IMR-90 (cell line): Measurements from ENCODE around the gene NCOA7. TPM values are rescaled to one million over a fixed set of nuclear protein-coding genes. Genes with fewer than 3 reads are reported as not detected.
A peak's percentile ranks its signal among the peaks of the same experiment; 100 is the strongest.

Source experiments
- ATAC-seq: fragments of 200-7000 bp; cut with Tn5 transposase; 2 replicates; pipeline ENCODE4 v1.9.1; 2020; ENCODE audit warnings: low read depth, mild to moderate bottlenecking, moderate library complexity
- BruUV-seq: library from RNA; stranded (reverse); fragments of 400-500 nt; replicated peaks from 2 replicates; lab custom pipeline; 2021; lab: Mats Ljungman, UMichigan
- CTCF ChIA-PET: fragments of 300-600 bp; formaldehyde crosslinking; extraction: SDS; loops from one replicate; lab custom pipeline; 2021; ENCODE audit warnings: antibody characterized with exemption; lab: Yijun Ruan, JAX
- POLR2A ChIA-PET: fragments of 300-600 bp; sonication (Branson Sonifier 250); formaldehyde crosslinking; loops from one replicate; lab custom pipeline; 2022; ENCODE audit warnings: antibody characterized with exemption; ENCODE audit not compliant: unreplicated experiment; lab: Charles Lee
- DNase-seq: peaks from one replicate; pipeline ENCODE4 v3.0.0; 2013
- H2AFZ ChIP-seq: replicated peaks from 2 replicates; pipeline ENCODE3; 2013; ENCODE audit warnings: low read length, mild to moderate bottlenecking; ENCODE audit not compliant: poor library complexity
- H2AK5ac ChIP-seq: 2 replicates; pipeline ENCODE4 v1.6.1; 2013; ENCODE audit warnings: low read depth, low read length, inconsistent platforms
- H2AK9ac ChIP-seq: replicated peaks from 2 replicates; pipeline ENCODE3; 2013; ENCODE audit warnings: mild to moderate bottlenecking, low read depth, low read length, moderate library complexity; ENCODE audit not compliant: poor library complexity
- H2BK120ac ChIP-seq: 2 replicates; pipeline ENCODE4 v1.6.1; 2013; ENCODE audit warnings: low read depth, low read length, inconsistent platforms
- H2BK15ac ChIP-seq: 3 replicates; pipeline ENCODE4 v1.6.1; 2013; ENCODE audit warnings: low read depth, low read length, inconsistent platforms
- H2BK20ac ChIP-seq: 2 replicates; pipeline ENCODE4 v1.6.1; 2013; ENCODE audit warnings: low read depth, mild to moderate bottlenecking, inconsistent platforms, low read length, moderate library complexity
- H2BK5ac ChIP-seq: 2 replicates; pipeline ENCODE4 v1.6.1; 2013; ENCODE audit warnings: mild to moderate bottlenecking, low read depth, low read length, inconsistent platforms; ENCODE audit not compliant: poor library complexity, severe bottlenecking
- H3K14ac ChIP-seq: replicated peaks from 2 replicates; pipeline ENCODE4 v1.6.1; 2013; ENCODE audit warnings: low read depth, low read length, inconsistent platforms
- H3K18ac ChIP-seq: 2 replicates; pipeline ENCODE4 v1.6.1; 2013; ENCODE audit warnings: low read depth, low read length, control low read depth
- H3K23ac ChIP-seq: 2 replicates; pipeline ENCODE4 v1.6.1; 2013; ENCODE audit warnings: low read depth, low read length, inconsistent platforms
- H3K27ac ChIP-seq: 2 replicates; pipeline ENCODE4 v1.5.1; 2013; ENCODE audit warnings: mild to moderate bottlenecking, control low read depth, low read length; ENCODE audit not compliant: insufficient read depth
- H3K27me3 ChIP-seq: 2 replicates; pipeline ENCODE4 v1.6.1; 2013; ENCODE audit warnings: low read length; ENCODE audit not compliant: control insufficient read depth, insufficient read depth
- H3K36me3 ChIP-seq: 2 replicates; pipeline ENCODE4 v1.6.1; 2013; ENCODE audit warnings: low read length, mixed read lengths; ENCODE audit not compliant: control insufficient read depth, insufficient read depth
- H3K4ac ChIP-seq: 2 replicates; pipeline ENCODE4 v1.6.1; 2013; ENCODE audit warnings: low read depth, low read length, inconsistent platforms
- H3K4me1 ChIP-seq: 2 replicates; pipeline ENCODE4 v1.6.1; 2013; ENCODE audit warnings: low read length, mixed read lengths; ENCODE audit not compliant: control insufficient read depth, insufficient read depth
- H3K4me2 ChIP-seq: 2 replicates; pipeline ENCODE4 v1.6.1; 2013; ENCODE audit warnings: low read depth, mild to moderate bottlenecking, control low read depth, low read length, moderate library complexity
- H3K4me3 ChIP-seq: 2 replicates; pipeline ENCODE4 v1.5.1; 2013; ENCODE audit warnings: low read depth, mild to moderate bottlenecking, control low read depth, low read length, moderate library complexity; ENCODE audit not compliant: insufficient read depth
- H3K56ac ChIP-seq: 2 replicates; pipeline ENCODE4 v1.6.1; 2013; ENCODE audit warnings: low read length, inconsistent platforms; ENCODE audit not compliant: insufficient read depth; ENCODE audit errors: extremely low read depth
- H3K79me1 ChIP-seq, 2 experiments: 2 replicates each; pipeline ENCODE4 v1.6.1; 2013; ENCODE audit warnings: low read length in 2 of 2, inconsistent platforms in 1 of 2, low read depth in 1 of 2
- H3K9ac ChIP-seq: 2 replicates; pipeline ENCODE4 v1.6.1; 2013; ENCODE audit warnings: low read depth, low read length, control low read depth
- H3K9me1 ChIP-seq: 2 replicates; pipeline ENCODE4 v1.6.1; 2013; ENCODE audit warnings: low read length, inconsistent platforms; ENCODE audit not compliant: insufficient read depth
- H3K9me3 ChIP-seq: 2 replicates; pipeline ENCODE4 v1.6.1; 2013; ENCODE audit warnings: low read length; ENCODE audit not compliant: control insufficient read depth, insufficient read depth
- H4K20me1 ChIP-seq: 2 replicates; pipeline ENCODE4 v1.6.1; 2013; ENCODE audit warnings: low read length, inconsistent platforms; ENCODE audit not compliant: insufficient read depth
- H4K5ac ChIP-seq: 2 replicates; pipeline ENCODE4 v1.6.1; 2013; ENCODE audit warnings: mild to moderate bottlenecking, low read depth, low read length, control low read depth
- H4K8ac ChIP-seq, 2 experiments: 2 replicates each; pipeline ENCODE4 v1.6.1; 2013; ENCODE audit warnings: low read depth in 2 of 2, low read length in 2 of 2, control low read depth in 1 of 2, inconsistent platforms in 1 of 2
- H4K91ac ChIP-seq: 2 replicates; pipeline ENCODE4 v1.6.1; 2013; ENCODE audit warnings: low read depth, low read length, inconsistent platforms; ENCODE audit not compliant: insufficient read depth
- BHLHE40 ChIP-seq: fragments of 150-350 bp; IDR thresholded peaks from 2 replicates; pipeline ENCODE4 v1.6.1; 2016; ENCODE audit warnings: mild to moderate bottlenecking, low read depth, low read length
- MAZ ChIP-seq: IDR thresholded peaks from 2 replicates; pipeline ENCODE4 v1.6.1; 2012; ENCODE audit warnings: low read depth, mild to moderate bottlenecking, low read length, improper control_type of control experiment, moderate library complexity, borderline replicate concordance
- MXI1 ChIP-seq: IDR thresholded peaks from 2 replicates; pipeline ENCODE4 v1.6.1; 2012; ENCODE audit warnings: low read depth, mild to moderate bottlenecking, low read length, moderate library complexity, borderline replicate concordance
- POLR2A ChIP-seq: IDR thresholded peaks from 2 replicates; pipeline ENCODE4 v1.6.1; 2012; ENCODE audit warnings: mild to moderate bottlenecking, low read depth, low read length
- RAD21 ChIP-seq: IDR thresholded peaks from 2 replicates; pipeline ENCODE4 v1.6.1; 2012; ENCODE audit warnings: low read length, improper control_type of control experiment
- RCOR1 ChIP-seq: IDR thresholded peaks from 2 replicates; pipeline ENCODE4 v1.6.1; 2012; ENCODE audit warnings: mild to moderate bottlenecking, low read length, improper control_type of control experiment; ENCODE audit not compliant: insufficient replicate concordance
- SMC3 ChIP-seq: fragments of 150-350 bp; IDR thresholded peaks from 2 replicates; pipeline ENCODE4 v1.6.1; 2016; ENCODE audit warnings: low read depth, mild to moderate bottlenecking, antibody characterized with exemption, low read length, moderate library complexity
- dilution Hi-C: fragments of 300-500 bp; cut with HindIII; formaldehyde crosslinking; loops from one replicate; pipeline ENCODE4 v1.14.3; 2018; ENCODE audit warnings: low sequenced_read_pairs; ENCODE audit not compliant: unreplicated experiment
- in situ Hi-C: fragments of 300-500 bp; cut with MboI; formaldehyde crosslinking; loops from 3 replicates; pipeline ENCODE4 v1.14.3; 2019; ENCODE audit warnings: low sequenced_read_pairs, inconsistent platforms, mixed read lengths
- intact Hi-C: fragments of 100-400 bp; cut with micrococcal nuclease; formaldehyde crosslinking; loops from 2 replicates; pipeline ENCODE4 v1.10.0; 2022
- polyA plus RNA-seq, 3 experiments: library from polyadenylated mRNA; depleted of rRNA; stranded (reverse); fragments of >200 nt; gene quantifications; 2 replicates each; pipeline ENCODE4 v1.2.3, GENCODE V29; 2012; ENCODE audit warnings: low replicate concordance in 1 of 3
- total RNA-seq: library from RNA; depleted of rRNA; stranded (reverse); fragments of >200 nt; gene quantifications from 2 replicates; pipeline ENCODE4 v1.2.3, GENCODE V29; 2012
- TF ChIP-seq, protein P1 (sequence below): fragments of 150-350 bp; IDR thresholded peaks from 2 replicates; pipeline ENCODE4 v1.6.1; 2016; ENCODE audit warnings: low read depth, mild to moderate bottlenecking, low read length, moderate library complexity, borderline replicate concordance
- TF ChIP-seq, protein P2 (sequence below): fragments of 150-350 bp; IDR thresholded peaks from 2 replicates; pipeline ENCODE4 v1.6.1; 2017; ENCODE audit warnings: mild to moderate bottlenecking, antibody characterized with exemption, low read length, low read depth
- TF ChIP-seq, protein P3 (sequence below): conservative IDR thresholded peaks from 2 replicates; pipeline ENCODE4 v1.5.1; 2012; ENCODE audit warnings: mild to moderate bottlenecking, low read depth, low read length, improper control_type of control experiment

NCOA7 gene
- total and polyA plus RNA-seq, 2 of the 4 experiments (the other 2 are of a cell fraction) = 12.6 to 12.9 TPM

DNA sequence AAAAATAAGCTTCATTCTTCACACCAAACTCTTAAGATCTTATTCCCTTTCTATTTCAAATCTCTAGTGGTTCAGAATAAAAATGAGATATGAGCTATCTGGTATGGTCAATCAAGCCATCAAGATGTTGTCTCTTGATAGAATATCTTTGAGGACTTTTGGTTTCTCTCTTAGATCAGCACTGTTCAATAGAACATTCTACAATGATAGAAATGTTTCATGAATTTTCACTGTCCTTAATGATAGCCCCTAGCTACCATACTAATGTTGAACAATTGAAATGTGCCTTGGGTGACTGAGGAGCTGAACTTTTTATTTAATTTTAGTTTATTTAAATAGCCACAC, 141.7 kb downstream of the NCOA7 start:
- ChIA-PET CTCF (interaction anchor here (0.6 kb wide), 1 partner anchor 9 kb away, joined by 4 read pairs; no protein-coding TSS in a partner anchor), POLR2A (no interaction called here)
- H3K27ac ChIP-seq = no peak overlapping the region

More for the DNA sequence above, 141.7 kb downstream of the NCOA7 start:
- H3K56ac ChIP-seq = no peak overlapping the region
- DNase-seq = no peak
- H2BK20ac ChIP-seq = no peak overlapping the region
- H3K4me2 ChIP-seq = no peak overlapping the region
- TF ChIP-seq SMC3 (no peak), POLR2A (no peak), BHLHE40 (no peak), RCOR1 (no peak), MAZ (no peak), MXI1 (no peak), RAD21 (no peak)
- TF ChIP-seq, protein P1, sequence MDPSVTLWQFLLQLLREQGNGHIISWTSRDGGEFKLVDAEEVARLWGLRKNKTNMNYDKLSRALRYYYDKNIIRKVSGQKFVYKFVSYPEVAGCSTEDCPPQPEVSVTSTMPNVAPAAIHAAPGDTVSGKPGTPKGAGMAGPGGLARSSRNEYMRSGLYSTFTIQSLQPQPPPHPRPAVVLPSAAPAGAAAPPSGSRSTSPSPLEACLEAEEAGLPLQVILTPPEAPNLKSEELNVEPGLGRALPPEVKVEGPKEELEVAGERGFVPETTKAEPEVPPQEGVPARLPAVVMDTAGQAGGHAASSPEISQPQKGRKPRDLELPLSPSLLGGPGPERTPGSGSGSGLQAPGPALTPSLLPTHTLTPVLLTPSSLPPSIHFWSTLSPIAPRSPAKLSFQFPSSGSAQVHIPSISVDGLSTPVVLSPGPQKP = no peak
- TF ChIP-seq, protein P2, sequence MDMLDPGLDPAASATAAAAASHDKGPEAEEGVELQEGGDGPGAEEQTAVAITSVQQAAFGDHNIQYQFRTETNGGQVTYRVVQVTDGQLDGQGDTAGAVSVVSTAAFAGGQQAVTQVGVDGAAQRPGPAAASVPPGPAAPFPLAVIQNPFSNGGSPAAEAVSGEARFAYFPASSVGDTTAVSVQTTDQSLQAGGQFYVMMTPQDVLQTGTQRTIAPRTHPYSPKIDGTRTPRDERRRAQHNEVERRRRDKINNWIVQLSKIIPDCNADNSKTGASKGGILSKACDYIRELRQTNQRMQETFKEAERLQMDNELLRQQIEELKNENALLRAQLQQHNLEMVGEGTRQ = no peak
- TF ChIP-seq, protein P3, sequence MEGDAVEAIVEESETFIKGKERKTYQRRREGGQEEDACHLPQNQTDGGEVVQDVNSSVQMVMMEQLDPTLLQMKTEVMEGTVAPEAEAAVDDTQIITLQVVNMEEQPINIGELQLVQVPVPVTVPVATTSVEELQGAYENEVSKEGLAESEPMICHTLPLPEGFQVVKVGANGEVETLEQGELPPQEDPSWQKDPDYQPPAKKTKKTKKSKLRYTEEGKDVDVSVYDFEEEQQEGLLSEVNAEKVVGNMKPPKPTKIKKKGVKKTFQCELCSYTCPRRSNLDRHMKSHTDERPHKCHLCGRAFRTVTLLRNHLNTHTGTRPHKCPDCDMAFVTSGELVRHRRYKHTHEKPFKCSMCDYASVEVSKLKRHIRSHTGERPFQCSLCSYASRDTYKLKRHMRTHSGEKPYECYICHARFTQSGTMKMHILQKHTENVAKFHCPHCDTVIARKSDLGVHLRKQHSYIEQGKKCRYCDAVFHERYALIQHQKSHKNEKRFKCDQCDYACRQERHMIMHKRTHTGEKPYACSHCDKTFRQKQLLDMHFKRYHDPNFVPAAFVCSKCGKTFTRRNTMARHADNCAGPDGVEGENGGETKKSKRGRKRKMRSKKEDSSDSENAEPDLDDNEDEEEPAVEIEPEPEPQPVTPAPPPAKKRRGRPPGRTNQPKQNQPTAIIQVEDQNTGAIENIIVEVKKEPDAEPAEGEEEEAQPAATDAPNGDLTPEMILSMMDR = no peak
- peak overlapping the region; percentile 27; the same call in 1 of the 2 replicates for H4K91ac ChIP-seq
- H3K36me3 ChIP-seq = peaks cover 8% of the 10 kb centered on the region
- no peaks in the 10 kb centered on the region for H3K9me3 ChIP-seq
- intact Hi-C loops = no loop called here
- H3K4me3 ChIP-seq = no peak overlapping the region
- no peaks in the 10 kb centered on the region for H3K27me3 ChIP-seq
- no peaks in the 10 kb centered on the region for H3K79me1 ChIP-seq
- no peak overlapping the region for H4K8ac ChIP-seq
- no peak overlapping the region for H2AK5ac ChIP-seq
- H3K4me1 ChIP-seq = peaks cover 5% of the 10 kb centered on the region; the same call in 1 of the 2 replicates
- in situ Hi-C loops = no loop called here
- no peak overlapping the region for H4K5ac ChIP-seq
- no peak overlapping the region for H3K4ac ChIP-seq
- H3K18ac ChIP-seq = no peak overlapping the region
- H3K14ac ChIP-seq = no peak overlapping the region
- H3K9me1 ChIP-seq = peaks cover 7% of the 10 kb centered on the region
- H3K23ac ChIP-seq = no peak overlapping the region
- no peak for ATAC-seq
- H2AFZ ChIP-seq = no peak overlapping the region
- dilution Hi-C loops = no loop called here
- no peaks in the 10 kb centered on the region for H4K20me1 ChIP-seq
- H2BK120ac ChIP-seq = no peak overlapping the region
- H2BK5ac ChIP-seq = no peak overlapping the region
- no peak overlapping the region for H3K9ac ChIP-seq
- peak overlapping the region; percentile 68; the same call in 2 of the 3 replicates for H2BK15ac ChIP-seq
- H2AK9ac ChIP-seq = no peak overlapping the region
- no TSS peak for BruUV-seq
